T-cell (primary cell): Measurements from ENCODE around the gene TCERG1L. TPM values are rescaled to one million over a fixed set of nuclear protein-coding genes. Genes with fewer than 3 reads are reported as not detected.
A peak's percentile ranks its signal among the peaks of the same experiment; 100 is the strongest.

Experiments used
- ATAC-seq, 4 experiments: fragments of 200-7000 bp in 3 of 4; fragments of 150-1000 bp in 1 of 4; cut with Tn5 transposase; replicated peaks in 1 of 4; 1 replicate in 3 of 4; 2 replicates in 1 of 4; pipeline ENCODE4 v1.10.0; 2021; ENCODE audit warnings: moderate library complexity in 3 of 4, mild to moderate bottlenecking in 2 of 4, moderate number of reproducible peaks in 1 of 4
- CTCF ChIA-PET, 2 donors: fragments of 300-600 bp; sonication (Branson Sonifier 250); formaldehyde crosslinking; loops; one replicate each; lab custom pipeline; 2022; ENCODE audit warnings: antibody characterized with exemption in 2 of 2; lab: Charles Lee
- POLR2A ChIA-PET, 2 donors: fragments of 300-600 bp; sonication (Branson Sonifier 250); formaldehyde crosslinking; loops; one replicate each; lab custom pipeline; 2022; ENCODE audit warnings: antibody characterized with exemption in 2 of 2; lab: Charles Lee
- DNase-seq, 35 experiments: peaks; one replicate each; pipeline versions ENCODE4 v3.0.0 to v3.0.0-alpha.2; 2013 to 2023
- H3K27ac ChIP-seq: one replicate; pipeline ENCODE4 v1.5.1; 2013; ENCODE audit warnings: low read length
- H3K27me3 ChIP-seq, 2 experiments: replicated peaks in 1 of 2; 1 replicate in 1 of 2; 2 replicates in 1 of 2; pipeline versions ENCODE4 v1.6.1 to v1.7.0; 2013; ENCODE audit warnings: low read length in 1 of 2, mixed read lengths in 1 of 2; ENCODE audit not compliant: control insufficient read depth in 2 of 2, insufficient read depth in 2 of 2; ENCODE audit errors: extremely low read depth in 1 of 2
- H3K36me3 ChIP-seq, 2 donors: 1 replicate in 1 of 2; 2 replicates in 1 of 2; pipeline versions ENCODE4 v1.6.1 to v1.7.0; 2013; ENCODE audit warnings: low read length in 1 of 2; ENCODE audit not compliant: control insufficient read depth in 2 of 2, insufficient read depth in 1 of 2; ENCODE audit errors: extremely low read depth in 1 of 2
- H3K4me1 ChIP-seq, 2 experiments: 1 replicate in 1 of 2; 2 replicates in 1 of 2; pipeline versions ENCODE4 v1.6.1 to v1.7.0; 2013; ENCODE audit warnings: low read length in 2 of 2, mixed read lengths in 1 of 2; ENCODE audit not compliant: insufficient read depth in 2 of 2, control insufficient read depth in 1 of 2; ENCODE audit errors: extremely low read depth in 1 of 2
- H3K4me3 ChIP-seq, 2 donors: 1 replicate in 1 of 2; 2 replicates in 1 of 2; pipeline versions ENCODE4 v1.5.1 to v1.7.0; 2013; ENCODE audit warnings: mild to moderate bottlenecking in 2 of 2, low read length in 1 of 2, moderate library complexity in 1 of 2; ENCODE audit not compliant: control insufficient read depth in 1 of 2; ENCODE audit errors: extremely low read depth in 1 of 2
- H3K9me3 ChIP-seq: 2 replicates; pipeline ENCODE4 v1.7.0; 2013
- H3K27ac Mint-ChIP-seq, 2 donors: one replicate each; pipeline ENCODE4 v1.8.0; 2020 to 2021; ENCODE audit warnings: mild to moderate bottlenecking in 2 of 2, mixed read lengths in 2 of 2
- H3K27me3 Mint-ChIP-seq, 2 donors: one replicate each; pipeline ENCODE4 v1.8.0; 2021 to 2022; ENCODE audit warnings: mixed read lengths in 2 of 2
- H3K36me3 Mint-ChIP-seq: one replicate; pipeline ENCODE4 v1.8.0; 2021; ENCODE audit warnings: mixed read lengths
- H3K4me1 Mint-ChIP-seq, 3 donors: one replicate each; pipeline ENCODE4 v1.8.0; 2020 to 2022; ENCODE audit warnings: mixed read lengths in 3 of 3, mild to moderate bottlenecking in 1 of 3
- H3K4me3 Mint-ChIP-seq, 3 donors: one replicate each; pipeline ENCODE4 v1.8.0; 2020 to 2022; ENCODE audit warnings: mild to moderate bottlenecking in 3 of 3, mixed read lengths in 3 of 3, moderate library complexity in 3 of 3
- H3K9me3 Mint-ChIP-seq, 3 donors: one replicate each; pipeline ENCODE4 v1.8.0; 2020 to 2022; ENCODE audit warnings: mixed read lengths in 3 of 3
- WGBS: methylation state at CpG from one replicate; pipeline ENCODE4 v1.1.5; 2013; ENCODE audit warnings: missing lambda C conversion rate; ENCODE audit not compliant: insufficient coverage; 5-methylcytosine and 5-hydroxymethylcytosine counted together
- total RNA-seq, 35 experiments: library from RNA in 6 of 35; stranded (reverse) in 6 of 35; fragments of 120-200 nt in 1 of 35; gene quantifications; one replicate each; pipeline versions ENCODE4 v1.2.1 to v1.2.4 and lab custom pipeline; 2013 to 2026

The TCERG1L gene, protein sequence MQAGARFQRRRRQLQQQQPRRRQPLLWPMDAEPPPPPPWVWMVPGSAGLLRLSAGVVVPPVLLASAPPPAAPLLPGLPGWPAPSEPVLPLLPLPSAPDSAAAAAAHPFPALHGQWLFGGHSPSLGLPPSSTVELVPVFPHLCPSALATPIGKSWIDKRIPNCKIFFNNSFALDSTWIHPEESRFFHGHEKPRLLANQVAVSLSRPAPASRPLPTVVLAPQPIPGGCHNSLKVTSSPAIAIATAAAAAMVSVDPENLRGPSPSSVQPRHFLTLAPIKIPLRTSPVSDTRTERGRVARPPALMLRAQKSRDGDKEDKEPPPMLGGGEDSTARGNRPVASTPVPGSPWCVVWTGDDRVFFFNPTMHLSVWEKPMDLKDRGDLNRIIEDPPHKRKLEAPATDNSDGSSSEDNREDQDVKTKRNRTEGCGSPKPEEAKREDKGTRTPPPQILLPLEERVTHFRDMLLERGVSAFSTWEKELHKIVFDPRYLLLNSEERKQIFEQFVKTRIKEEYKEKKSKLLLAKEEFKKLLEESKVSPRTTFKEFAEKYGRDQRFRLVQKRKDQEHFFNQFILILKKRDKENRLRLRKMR
- total RNA-seq (under 1 TPM in 4 of 5 donors, not detected in 1; 0.13 to 0.29 (median 0.21) TPM), total RNA-seq (lab: John Stamatoyannopoulos, UW) (0 to 1.3 (median 0.17) reads per million in 29 experiments)
- 0.09 TPM for total RNA-seq (2013)

DNA sequence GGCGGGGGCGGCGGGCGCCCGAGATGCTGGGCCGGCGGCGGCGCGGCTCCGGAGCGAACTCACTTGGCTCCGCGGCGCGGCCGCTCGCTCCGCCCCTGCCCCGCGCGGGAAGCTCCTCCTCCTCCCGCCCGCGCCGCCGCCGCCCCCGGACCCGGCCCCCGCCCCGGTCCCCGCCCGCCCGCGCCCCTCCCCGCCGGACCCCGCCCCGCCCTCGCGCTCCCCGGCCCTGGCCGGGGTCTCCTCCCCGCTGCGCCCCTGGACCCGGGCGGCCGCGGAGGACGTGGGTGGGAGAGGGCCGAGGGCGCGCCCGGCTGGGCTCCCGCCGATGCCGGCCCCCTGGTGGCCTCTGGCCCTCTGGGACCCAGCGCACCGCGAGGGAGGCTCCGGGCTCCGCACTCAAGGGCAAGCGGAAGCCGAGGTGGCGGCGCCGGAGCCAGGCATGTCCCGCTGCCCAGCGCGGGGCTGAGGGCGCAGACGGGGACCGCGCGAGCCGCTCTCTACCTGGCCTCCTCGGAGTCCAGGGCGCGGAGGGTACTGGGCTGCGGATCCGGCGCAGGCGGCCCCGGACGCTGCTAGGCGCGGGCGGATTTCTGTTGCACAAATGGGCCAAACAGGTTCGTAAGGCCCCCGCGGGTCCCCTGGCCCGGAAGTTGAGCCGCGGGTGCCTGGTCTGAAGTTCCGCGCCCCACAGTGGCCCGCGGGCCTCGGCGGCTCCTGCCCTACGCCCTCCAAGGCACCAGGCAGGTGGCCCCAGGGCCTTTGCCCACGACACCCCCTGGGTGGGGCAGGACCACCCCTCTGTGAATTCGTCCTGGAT is at the start of gene TCERG1L:
Gene TCERG1L (minus strand): TSS at position 61 of the 817 bp plus-strand sequence. CDS start 86 bp downstream, outside the sequence.
- Histone ChIP-seq H3K9me3 (no peaks in the 10 kb centered on the region), H3K36me3 (no peaks in the 10 kb centered on the region), H3K27ac (no peak within 1 kb of the TSS), H3K27me3 (peaks cover 11 to 38% of the 10 kb centered on the region in 2 experiments), H3K4me3 (peak within 1 kb of the TSS; percentile 17 to 46), H3K4me1 (peaks cover 0 to 10% of the 10 kb centered on the region in 2 experiments)
- H3K4me1 Mint-ChIP-seq: peaks cover 7 to 13% (median 10%) of the 10 kb centered on the region in 3 donors
- H3K27ac Mint-ChIP-seq: peak within 1 kb of the TSS in 1 of 2 donors; percentile 61
- ChIA-PET POLR2A (no interaction called here), CTCF (no interaction called here)
- DNase-seq (peak in 1 of 35 experiments; percentile 31), ATAC-seq (peak; percentile 32 to 61 (median 48))
- H3K36me3 Mint-ChIP-seq: no peaks in the 10 kb centered on the region
- peak within 1 kb of the TSS in 2 of 3 donors; percentile 47 to 62 for H3K4me3 Mint-ChIP-seq
- no peaks in the 10 kb centered on the region for H3K9me3 Mint-ChIP-seq
- 3% methylated on average over 85 of the region's 104 CpGs for WGBS
- peaks cover 49 to 50% of the 10 kb centered on the region in 2 donors for H3K27me3 Mint-ChIP-seq

DNA sequence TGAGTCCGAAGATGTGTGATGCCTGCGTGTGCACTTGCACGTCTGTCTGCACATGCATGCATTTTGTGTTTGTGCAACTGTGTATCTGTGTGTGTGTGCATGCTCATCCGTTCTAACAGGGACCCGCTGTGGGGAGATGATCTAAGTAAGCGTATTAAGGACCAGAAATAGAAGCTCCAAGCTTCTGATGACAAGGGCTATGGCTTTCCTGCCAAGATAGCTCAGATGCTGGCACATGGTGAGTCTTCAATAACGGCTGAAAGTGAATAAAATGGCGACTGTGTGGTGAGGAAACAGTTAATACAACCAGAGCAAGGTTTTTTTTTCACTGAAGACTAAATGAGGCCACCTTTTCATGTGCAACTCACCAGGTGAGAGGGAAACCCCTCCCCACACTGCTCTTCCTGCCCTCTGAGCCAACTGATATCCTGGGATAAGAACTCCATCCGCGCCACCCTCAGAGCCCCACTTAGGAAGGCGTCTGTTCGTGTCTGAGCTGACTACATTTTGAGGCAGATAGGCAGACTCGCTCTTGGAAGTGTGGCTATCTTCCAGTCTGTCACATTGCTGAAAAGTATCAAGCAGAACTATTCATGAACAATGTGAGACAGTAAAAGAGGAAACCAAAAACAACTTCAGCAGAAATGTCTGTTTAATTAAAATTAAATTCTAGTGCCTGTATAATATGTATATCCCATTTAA is 47.4 kb upstream of the TCERG1L start:
- no peaks in the 10 kb centered on the region for H3K36me3 ChIP-seq
- H3K4me3 ChIP-seq: no peak overlapping the region
- H3K27me3 Mint-ChIP-seq: no peaks in the 10 kb centered on the region
- H3K27ac Mint-ChIP-seq: no peak overlapping the region
- WGBS: 69% methylated on average over 10 of the region's 13 CpGs
- no peaks in the 10 kb centered on the region for H3K27me3 ChIP-seq
- H3K9me3 Mint-ChIP-seq: peaks cover 3 to 18% (median 15%) of the 10 kb centered on the region in 3 donors
- H3K4me3 Mint-ChIP-seq: no peak overlapping the region
- ChIA-PET CTCF (no interaction called here), POLR2A (interaction anchor here in 1 of 2 donors (0.7 kb wide), 1 partner anchor 213 kb away, joined by 3 read pairs; no protein-coding TSS in a partner anchor)
- H3K4me1 ChIP-seq: no peaks in the 10 kb centered on the region
- H3K27ac ChIP-seq: no peak overlapping the region
- ATAC-seq (no peak), DNase-seq (no peak)
- no peaks in the 10 kb centered on the region for H3K4me1 Mint-ChIP-seq
- no peaks in the 10 kb centered on the region for H3K36me3 Mint-ChIP-seq
- no peaks in the 10 kb centered on the region for H3K9me3 ChIP-seq

DNA sequence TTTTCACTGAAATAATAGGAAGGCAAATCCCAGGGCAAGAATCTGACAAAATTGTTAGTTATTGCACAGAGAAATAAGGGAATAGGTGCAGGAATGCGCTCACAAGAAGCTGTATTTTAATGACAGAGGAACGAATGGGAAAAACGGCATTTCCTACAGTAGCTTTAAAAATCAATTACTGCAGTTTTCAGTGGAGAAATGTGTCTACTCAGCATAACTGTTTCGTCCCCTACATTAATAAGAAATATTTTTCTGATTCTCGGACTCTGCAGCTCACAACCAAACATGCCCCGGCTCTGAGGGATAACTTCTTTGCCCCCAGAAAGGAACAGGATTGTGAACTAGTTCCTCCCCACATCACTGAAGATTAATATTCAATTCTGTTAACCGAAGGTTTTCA is 44.9 kb upstream of the TCERG1L start:
- H3K27ac Mint-ChIP-seq: no peak overlapping the region
- H3K4me1 Mint-ChIP-seq: no peaks in the 10 kb centered on the region
- Histone ChIP-seq H3K27ac (no peak overlapping the region), H3K27me3 (no peaks in the 10 kb centered on the region), H3K4me1 (no peaks in the 10 kb centered on the region), H3K4me3 (no peak overlapping the region), H3K9me3 (no peaks in the 10 kb centered on the region), H3K36me3 (no peaks in the 10 kb centered on the region)
- WGBS: 83% methylated on average over 2 of the region's 7 CpGs
- no peaks in the 10 kb centered on the region for H3K36me3 Mint-ChIP-seq
- ChIA-PET CTCF (no interaction called here), POLR2A (no interaction called here)
- DNase-seq (no peak), ATAC-seq (no peak)
- peaks cover 0 to 15% (median 13%) of the 10 kb centered on the region in 3 donors for H3K9me3 Mint-ChIP-seq
- peaks cover 0 to 3% of the 10 kb centered on the region in 2 donors for H3K27me3 Mint-ChIP-seq
- H3K4me3 Mint-ChIP-seq: no peak overlapping the region

DNA sequence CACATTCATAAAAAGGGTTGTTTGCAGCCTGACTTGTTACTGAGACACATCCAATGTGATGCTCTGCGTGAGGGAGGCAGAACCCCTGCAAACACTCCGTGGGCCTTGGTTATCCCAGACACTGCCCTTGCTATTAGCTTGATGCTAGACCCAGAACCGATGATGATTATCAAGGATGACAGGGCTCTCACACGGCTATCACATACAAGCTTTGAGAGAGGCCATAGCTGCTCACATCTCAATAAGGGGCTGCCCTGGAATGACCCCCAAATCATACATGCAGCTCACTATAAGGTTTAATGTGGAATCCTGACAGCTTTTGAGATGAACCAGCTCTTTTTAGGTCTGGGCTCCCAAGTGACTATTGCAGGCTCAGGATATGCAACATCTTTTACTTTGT is 44.4 kb upstream of the TCERG1L start:
- no peak overlapping the region for H3K4me3 Mint-ChIP-seq
- Histone ChIP-seq H3K9me3 (no peaks in the 10 kb centered on the region), H3K27ac (no peak overlapping the region), H3K36me3 (no peaks in the 10 kb centered on the region), H3K4me3 (no peak overlapping the region), H3K27me3 (peaks cover 0 to 4% of the 10 kb centered on the region in 2 experiments), H3K4me1 (no peaks in the 10 kb centered on the region)
- no peaks in the 10 kb centered on the region for H3K36me3 Mint-ChIP-seq
- peaks cover 0 to 15% (median 13%) of the 10 kb centered on the region in 3 donors for H3K9me3 Mint-ChIP-seq
- ATAC-seq: no peak
- H3K4me1 Mint-ChIP-seq: no peaks in the 10 kb centered on the region
- CTCF ChIA-PET: no interaction called here
- DNase-seq: no peak
- 69% methylated on average over 4 of the region's 4 CpGs for WGBS
- H3K27ac Mint-ChIP-seq: no peak overlapping the region
- POLR2A ChIA-PET: no interaction called here
- peaks cover 0 to 3% of the 10 kb centered on the region in 2 donors for H3K27me3 Mint-ChIP-seq

DNA sequence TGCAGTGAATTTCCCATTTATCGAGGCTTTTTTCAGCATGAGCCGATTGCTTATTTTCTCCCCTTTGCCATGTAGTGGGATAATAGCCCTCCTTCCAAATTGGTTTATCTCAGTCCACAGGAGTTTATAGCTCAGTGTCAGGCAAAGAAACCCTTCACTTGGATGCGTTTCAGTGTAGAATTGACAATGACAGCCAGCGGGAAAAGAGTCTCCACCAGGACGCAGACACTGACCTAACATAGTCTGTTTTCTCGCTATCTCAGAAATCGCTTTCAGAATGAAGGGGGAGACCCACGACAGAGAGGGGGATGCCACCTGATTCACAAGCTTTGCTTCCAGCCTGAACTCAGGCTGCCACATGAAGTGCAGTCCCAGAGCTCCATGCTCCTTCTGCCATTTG is 43.5 kb upstream of the TCERG1L start:
- 85% methylated on average over 6 of the region's 8 CpGs for WGBS
- ChIA-PET CTCF (no interaction called here), POLR2A (no interaction called here)
- no peak for DNase-seq
- H3K27ac ChIP-seq: no peak overlapping the region
- H3K27ac Mint-ChIP-seq: no peak overlapping the region
- ATAC-seq: no peak
- peaks cover 0 to 15% (median 9%) of the 10 kb centered on the region in 3 donors for H3K9me3 Mint-ChIP-seq
- peaks cover 0 to 3% of the 10 kb centered on the region in 2 donors for H3K27me3 Mint-ChIP-seq
- H3K4me1 ChIP-seq: no peaks in the 10 kb centered on the region
- H3K9me3 ChIP-seq: no peaks in the 10 kb centered on the region
- H3K36me3 ChIP-seq: no peaks in the 10 kb centered on the region
- H3K36me3 Mint-ChIP-seq: no peaks in the 10 kb centered on the region
- no peak overlapping the region for H3K4me3 ChIP-seq
- no peak overlapping the region for H3K4me3 Mint-ChIP-seq
- H3K27me3 ChIP-seq: peaks cover 0 to 6% of the 10 kb centered on the region in 2 experiments
- no peaks in the 10 kb centered on the region for H3K4me1 Mint-ChIP-seq
